Stimulated activated naive CD8-positive, alpha-beta T cell treated with anti-CD3 and anti-CD28 coated beads, Interleukin-15, amount 100 ng/mL, for 72 hours (primary cell): Measurements from ENCODE around the gene IKZF5.

Experiments
- ATAC-seq: fragments of 150-1000 bp; cut with Tn5 transposase; 2 replicates; pipeline ENCODE4 v1.10.0; 2021; ENCODE audit warnings: mild to moderate bottlenecking, moderate library complexity
- DNase-seq, 2 donors: peaks; one replicate each; pipeline ENCODE4 v3.0.0; 2021 to 2022
- H3K27ac Mint-ChIP-seq, 2 donors: one replicate each; pipeline ENCODE4 v1.8.0; 2022; ENCODE audit warnings: mild to moderate bottlenecking in 2 of 2, mixed read lengths in 2 of 2, moderate library complexity in 2 of 2
- H3K27me3 Mint-ChIP-seq: one replicate; pipeline ENCODE4 v1.8.0; 2022; ENCODE audit warnings: mixed read lengths
- H3K4me1 Mint-ChIP-seq: one replicate; pipeline ENCODE4 v1.8.0; 2022; ENCODE audit warnings: mild to moderate bottlenecking, mixed read lengths
- H3K4me3 Mint-ChIP-seq, 2 donors: one replicate each; pipeline ENCODE4 v1.8.0; 2022; ENCODE audit warnings: mild to moderate bottlenecking in 2 of 2, mixed read lengths in 2 of 2, moderate library complexity in 1 of 2
- H3K9me3 Mint-ChIP-seq, 2 donors: one replicate each; pipeline ENCODE4 v1.8.0; 2022; ENCODE audit warnings: mixed read lengths in 2 of 2

Gene IKZF5

GRCh38 chr10:123021517-123021916, 12.9 kb upstream of the IKZF5 start:
- Mint-ChIP-seq H3K4me1 (peaks cover 12% of the 10 kb centered on the region), H3K27me3 (no peaks in the 10 kb centered on the region), H3K27ac (no peak overlapping the region), H3K9me3 (peaks cover 0 to 6% of the 10 kb centered on the region in 2 donors), H3K4me3 (no peak overlapping the region)
- ATAC-seq, result no peak
- no peak for DNase-seq

GRCh38 chr10:123019941-123020703, 11.5 kb upstream of the IKZF5 start:
- H3K4me3 Mint-ChIP-seq, result no peak overlapping the region

GRCh38 chr10:123019264-123019663, 10.7 kb upstream of the IKZF5 start:
- no peak for ATAC-seq
- H3K27ac Mint-ChIP-seq, result no peak overlapping the region
- no peaks in the 10 kb centered on the region for H3K27me3 Mint-ChIP-seq
- peaks cover 0 to 6% of the 10 kb centered on the region in 2 donors for H3K9me3 Mint-ChIP-seq
- H3K4me3 Mint-ChIP-seq, result no peak overlapping the region
- DNase-seq, result no peak
- peaks cover 9% of the 10 kb centered on the region for H3K4me1 Mint-ChIP-seq

More at GRCh38 chr10:123019941-123020703, 11.5 kb upstream of the IKZF5 start:
- no peak for DNase-seq
- Mint-ChIP-seq H3K4me1 (peaks cover 12% of the 10 kb centered on the region), H3K27me3 (no peaks in the 10 kb centered on the region), H3K9me3 (peaks cover 0 to 6% of the 10 kb centered on the region in 2 donors), H3K27ac (no peak overlapping the region)
- no peak for ATAC-seq

- H3K9me3 Mint-ChIP-seq, result peaks cover 0 to 6% of the 10 kb centered on the region in 2 donors
- no peak overlapping the region for H3K4me3 Mint-ChIP-seq
- peaks cover 6% of the 10 kb centered on the region for H3K4me1 Mint-ChIP-seq
- DNase-seq (no peak), ATAC-seq (no peak)
- no peak overlapping the region for H3K27ac Mint-ChIP-seq
- H3K27me3 Mint-ChIP-seq, result no peaks in the 10 kb centered on the region
These were observed 9.9 kb upstream of the IKZF5 start for GRCh38 chr10:123018531-123018930.

- Mint-ChIP-seq H3K27ac (no peak overlapping the region), H3K4me1 (peaks cover 6% of the 10 kb centered on the region), H3K9me3 (peaks cover 0 to 6% of the 10 kb centered on the region in 2 donors), H3K4me3 (no peak overlapping the region), H3K27me3 (no peaks in the 10 kb centered on the region)
- ATAC-seq (no peak), DNase-seq (no peak)
These were observed 9.0 kb upstream of the IKZF5 start for GRCh38 chr10:123017421-123018165.

- Mint-ChIP-seq H3K4me1 (peaks cover 1% of the 10 kb centered on the region), H3K4me3 (no peak overlapping the region), H3K27me3 (no peaks in the 10 kb centered on the region), H3K27ac (no peak overlapping the region), H3K9me3 (peaks cover 0 to 6% of the 10 kb centered on the region in 2 donors)
- DNase-seq, result no peak
- ATAC-seq, result no peak
These were observed 7.6 kb upstream of the IKZF5 start for GRCh38 chr10:123016228-123016627.

- DNase-seq (no peak), ATAC-seq (no peak)
- H3K27ac Mint-ChIP-seq, result no peak overlapping the region
- no peak overlapping the region for H3K4me3 Mint-ChIP-seq
- peaks cover 14% of the 10 kb centered on the region for H3K4me1 Mint-ChIP-seq
- no peaks in the 10 kb centered on the region for H3K27me3 Mint-ChIP-seq
- peaks cover 0 to 6% of the 10 kb centered on the region in 2 donors for H3K9me3 Mint-ChIP-seq
These were observed 6.2 kb upstream of the IKZF5 start for GRCh38 chr10:123014772-123015171.

GRCh38 chr10:123013456-123014419, 5.1 kb upstream of the IKZF5 start:
- peaks cover 19% of the 10 kb centered on the region for H3K4me1 Mint-ChIP-seq
- H3K27ac Mint-ChIP-seq, result no peak overlapping the region
- no peak overlapping the region for H3K4me3 Mint-ChIP-seq
- peaks cover 0 to 6% of the 10 kb centered on the region in 2 donors for H3K9me3 Mint-ChIP-seq
- DNase-seq, result no peak
- H3K27me3 Mint-ChIP-seq, result no peaks in the 10 kb centered on the region
- no peak for ATAC-seq

GRCh38 chr10:123011987-123012386, 3.4 kb upstream of the IKZF5 start:
- no peak for ATAC-seq

GRCh38 chr10:123009105-123009820, 668 bp upstream of the IKZF5 start:
- Mint-ChIP-seq H3K27me3 (no peaks in the 10 kb centered on the region), H3K4me1 (peaks cover 37% of the 10 kb centered on the region), H3K4me3 (peak overlapping the region; percentile 96 to 99), H3K9me3 (no peaks in the 10 kb centered on the region), H3K27ac (peak overlapping the region; percentile 94 to 100)
- ATAC-seq (peak; percentile 13), DNase-seq (no peak)

More at GRCh38 chr10:123011987-123012386, 3.4 kb upstream of the IKZF5 start:
- DNase-seq, result no peak
- H3K4me3 Mint-ChIP-seq, result no peak overlapping the region
- H3K27me3 Mint-ChIP-seq, result no peaks in the 10 kb centered on the region
- H3K4me1 Mint-ChIP-seq, result peaks cover 21% of the 10 kb centered on the region
- H3K9me3 Mint-ChIP-seq, result no peaks in the 10 kb centered on the region
- no peak overlapping the region for H3K27ac Mint-ChIP-seq

- Mint-ChIP-seq H3K9me3 (no peaks in the 10 kb centered on the region), H3K4me1 (peaks cover 37% of the 10 kb centered on the region), H3K27ac (peak overlapping the region; percentile 98 to 100), H3K4me3 (peak overlapping the region; percentile 96 to 99), H3K27me3 (no peaks in the 10 kb centered on the region)
- ATAC-seq, result peak; percentile 62
- peak; percentile 37 to 52 for DNase-seq
These were observed 839 bp downstream of the IKZF5 start for GRCh38 chr10:123007558-123008354.

- no peak for ATAC-seq
- H3K9me3 Mint-ChIP-seq, result no peaks in the 10 kb centered on the region
- no peak for DNase-seq
- H3K27ac Mint-ChIP-seq, result no peak overlapping the region
- H3K4me3 Mint-ChIP-seq, result no peak overlapping the region
- H3K27me3 Mint-ChIP-seq, result no peaks in the 10 kb centered on the region
- H3K4me1 Mint-ChIP-seq, result peaks cover 42% of the 10 kb centered on the region
These were observed 4.3 kb downstream of the IKZF5 start for GRCh38 chr10:123004298-123004697.

GRCh38 chr10:123001370-123001769, 7.2 kb downstream of the IKZF5 start:
- H3K4me3 Mint-ChIP-seq, result no peak overlapping the region
- H3K4me1 Mint-ChIP-seq, result peaks cover 39% of the 10 kb centered on the region
- H3K27ac Mint-ChIP-seq, result peak overlapping the region in 1 of 2 donors; percentile 71
- DNase-seq (no peak), ATAC-seq (no peak)
- H3K27me3 Mint-ChIP-seq, result no peaks in the 10 kb centered on the region
- H3K9me3 Mint-ChIP-seq, result no peaks in the 10 kb centered on the region

- DNase-seq (no peak), ATAC-seq (no peak)
- no peaks in the 10 kb centered on the region for H3K27me3 Mint-ChIP-seq
- H3K4me1 Mint-ChIP-seq, result peaks cover 33% of the 10 kb centered on the region
- no peak overlapping the region for H3K4me3 Mint-ChIP-seq
- no peaks in the 10 kb centered on the region for H3K9me3 Mint-ChIP-seq
- H3K27ac Mint-ChIP-seq, result no peak overlapping the region
These were observed 8.4 kb downstream of the IKZF5 start for GRCh38 chr10:123000155-123000554.
